Endothelial cell (in vitro differentiated cells): Measurements from ENCODE around the gene CMTM2. TPM values are rescaled to one million over a fixed set of nuclear protein-coding genes. Genes with fewer than 3 reads are reported as not detected.
"Not testable (repeated sequence)": the region's sequence is repeated elsewhere in the genome, so short reads cannot be mapped to it uniquely, and the experiment has no call there.

ENCODE experiments used
- DNase-seq: peaks from one replicate; pipeline ENCODE4 v3.0.0; 2021; ENCODE audit warnings: low spot score
- H3K27ac Mint-ChIP-seq: one replicate; pipeline ENCODE4 v1.8.0; 2021; ENCODE audit warnings: mixed read lengths, inconsistent platforms; ENCODE audit not compliant: unreplicated experiment
- H3K27me3 Mint-ChIP-seq: one replicate; pipeline ENCODE4 v1.8.0; 2021; ENCODE audit warnings: mild to moderate bottlenecking, moderate library complexity, mixed read lengths, inconsistent platforms; ENCODE audit not compliant: unreplicated experiment
- H3K36me3 Mint-ChIP-seq: one replicate; pipeline ENCODE4 v1.8.0; 2021; ENCODE audit warnings: mild to moderate bottlenecking, low read depth, mixed read lengths, inconsistent platforms; ENCODE audit not compliant: unreplicated experiment
- H3K4me1 Mint-ChIP-seq: one replicate; pipeline ENCODE4 v1.8.0; 2021; ENCODE audit warnings: mild to moderate bottlenecking, mixed read lengths, inconsistent platforms; ENCODE audit not compliant: unreplicated experiment
- H3K4me3 Mint-ChIP-seq: one replicate; pipeline ENCODE4 v1.8.0; 2021; ENCODE audit warnings: mild to moderate bottlenecking, mixed read lengths, inconsistent platforms; ENCODE audit not compliant: unreplicated experiment
- H3K9me3 Mint-ChIP-seq: one replicate; pipeline ENCODE4 v1.8.0; 2021; ENCODE audit warnings: mixed read lengths, inconsistent platforms; ENCODE audit not compliant: unreplicated experiment
- total RNA-seq: library from RNA; stranded (reverse); fragmentation: NEBNext Ultra II Directional; extraction: Animal tissue kit (Norgen Biotek cat#: 25700); gene quantifications from one replicate; pipeline ENCODE4 v1.2.1, GENCODE V29; 2021; ENCODE audit not compliant: unreplicated experiment
- TF ChIP-seq, protein P1 (sequence below): fragments of 200-600 bp; sonication (generic); IDR thresholded peaks from one replicate; pipeline ENCODE4 v1.5.0; 2021; ENCODE audit warnings: antibody characterized with exemption; ENCODE audit not compliant: unreplicated experiment

The CMTM2 gene
- total RNA-seq, 1 donor from 2014 or later: 2.1 TPM

DNA sequence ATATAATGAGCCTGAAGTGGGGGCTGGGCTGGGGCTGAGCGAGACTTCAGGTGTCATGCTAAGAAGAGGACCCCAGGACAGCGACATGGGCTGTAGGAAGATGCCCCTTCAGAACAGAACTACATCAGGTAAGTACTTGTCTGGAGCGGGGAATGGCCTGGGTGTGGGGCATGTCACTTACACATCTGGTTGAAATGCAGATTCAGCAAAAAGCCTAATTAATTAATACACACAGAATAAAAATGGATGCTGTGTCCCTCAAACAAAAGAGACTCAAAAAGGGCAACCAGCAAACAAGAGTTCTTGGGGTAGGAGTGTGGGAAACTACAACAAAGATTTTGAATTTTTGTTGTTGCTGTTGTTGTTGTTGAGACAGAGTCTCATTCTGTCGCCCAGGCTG is 11.8 kb downstream of the CMTM2 start:
- TF ChIP-seq, protein P1, sequence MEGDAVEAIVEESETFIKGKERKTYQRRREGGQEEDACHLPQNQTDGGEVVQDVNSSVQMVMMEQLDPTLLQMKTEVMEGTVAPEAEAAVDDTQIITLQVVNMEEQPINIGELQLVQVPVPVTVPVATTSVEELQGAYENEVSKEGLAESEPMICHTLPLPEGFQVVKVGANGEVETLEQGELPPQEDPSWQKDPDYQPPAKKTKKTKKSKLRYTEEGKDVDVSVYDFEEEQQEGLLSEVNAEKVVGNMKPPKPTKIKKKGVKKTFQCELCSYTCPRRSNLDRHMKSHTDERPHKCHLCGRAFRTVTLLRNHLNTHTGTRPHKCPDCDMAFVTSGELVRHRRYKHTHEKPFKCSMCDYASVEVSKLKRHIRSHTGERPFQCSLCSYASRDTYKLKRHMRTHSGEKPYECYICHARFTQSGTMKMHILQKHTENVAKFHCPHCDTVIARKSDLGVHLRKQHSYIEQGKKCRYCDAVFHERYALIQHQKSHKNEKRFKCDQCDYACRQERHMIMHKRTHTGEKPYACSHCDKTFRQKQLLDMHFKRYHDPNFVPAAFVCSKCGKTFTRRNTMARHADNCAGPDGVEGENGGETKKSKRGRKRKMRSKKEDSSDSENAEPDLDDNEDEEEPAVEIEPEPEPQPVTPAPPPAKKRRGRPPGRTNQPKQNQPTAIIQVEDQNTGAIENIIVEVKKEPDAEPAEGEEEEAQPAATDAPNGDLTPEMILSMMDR: no peak
- no peak for DNase-seq
- Mint-ChIP-seq H3K27ac (no peak overlapping the region), H3K36me3 (no peaks in the 10 kb centered on the region), H3K9me3 (no peaks in the 10 kb centered on the region), H3K4me3 (no peak overlapping the region), H3K27me3 (peaks cover 7% of the 10 kb centered on the region), H3K4me1 (peaks cover 27% of the 10 kb centered on the region)

DNA sequence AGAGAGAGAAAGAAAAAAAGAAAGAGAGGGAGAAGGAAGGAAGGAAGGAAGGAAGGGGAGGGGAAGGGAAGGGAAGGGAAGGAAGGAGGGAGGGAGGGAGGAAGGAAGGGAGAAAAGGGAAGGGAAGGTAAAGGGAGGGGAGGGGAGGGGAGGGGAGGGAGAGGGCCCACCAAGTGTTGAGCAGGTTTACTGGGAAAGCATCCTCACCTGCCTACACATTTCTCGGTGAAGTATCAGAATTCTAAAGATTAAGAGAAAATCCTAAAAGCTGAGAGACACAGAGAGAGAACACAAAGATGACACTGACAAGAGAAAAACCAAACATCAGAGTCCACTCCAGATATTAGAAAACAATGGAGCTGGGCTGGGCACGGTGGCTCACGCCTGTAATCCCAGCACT is 13.0 kb downstream of the CMTM2 start:
- peaks cover 16% of the 10 kb centered on the region for H3K4me1 Mint-ChIP-seq
- H3K27ac Mint-ChIP-seq: no peak overlapping the region

DNA sequence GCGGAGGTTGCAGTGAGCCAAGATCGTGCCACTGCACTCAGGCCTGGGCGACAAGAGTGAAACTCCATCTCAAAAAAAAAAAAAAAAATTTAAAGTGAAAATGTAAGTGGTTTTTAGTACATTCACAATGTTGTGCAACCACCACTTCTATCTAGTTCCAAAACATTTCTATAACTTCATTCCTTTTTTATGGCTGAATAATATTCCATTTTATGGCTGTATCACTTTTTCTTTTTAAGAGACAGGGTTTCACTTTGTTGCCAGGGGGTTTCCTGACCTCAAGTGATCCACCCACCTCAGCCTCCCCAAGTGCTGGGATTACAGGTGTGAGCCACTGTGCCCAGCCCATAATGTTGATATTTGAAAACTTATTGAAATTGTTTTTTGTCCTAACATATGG is 13.6 kb downstream of the CMTM2 start:
- H3K27ac Mint-ChIP-seq: no peak overlapping the region
- no peaks in the 10 kb centered on the region for H3K9me3 Mint-ChIP-seq
- H3K36me3 Mint-ChIP-seq: no peaks in the 10 kb centered on the region
- TF ChIP-seq, protein P1: no peak
- H3K4me3 Mint-ChIP-seq: no peak overlapping the region
- peaks cover 10% of the 10 kb centered on the region for H3K4me1 Mint-ChIP-seq
- no peak for DNase-seq
- H3K27me3 Mint-ChIP-seq: peaks cover 2% of the 10 kb centered on the region

More for the DNA sequence above, 13.0 kb downstream of the CMTM2 start:
- no peak for DNase-seq
- Mint-ChIP-seq H3K9me3 (no peaks in the 10 kb centered on the region), H3K27me3 (peaks cover 5% of the 10 kb centered on the region), H3K4me3 (no peak overlapping the region), H3K36me3 (no peaks in the 10 kb centered on the region)
- TF ChIP-seq, protein P1: no peak

DNA sequence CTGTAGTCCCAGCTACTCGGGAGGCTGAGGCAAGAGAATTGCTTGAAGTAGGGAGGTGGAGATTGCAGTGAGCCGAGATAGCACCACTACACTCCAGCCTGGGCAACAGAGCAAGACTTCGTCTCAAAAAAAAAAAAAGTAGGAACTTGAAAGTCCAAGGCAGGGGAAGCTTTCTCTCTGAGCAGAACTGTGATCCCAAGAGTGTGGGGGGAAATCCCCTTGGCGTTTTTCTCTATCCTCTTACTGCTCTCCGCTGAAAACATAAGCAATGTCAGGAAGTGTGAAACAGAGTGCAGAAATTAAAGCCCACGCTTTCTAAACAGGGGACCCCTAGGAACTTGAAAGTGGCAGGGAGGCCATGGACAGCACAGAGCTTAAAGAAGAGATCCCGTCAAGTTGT is 15.5 kb downstream of the CMTM2 start:
- Mint-ChIP-seq H3K27ac (no peak overlapping the region), H3K9me3 (no peaks in the 10 kb centered on the region), H3K27me3 (no peaks in the 10 kb centered on the region), H3K4me3 (no peak overlapping the region), H3K36me3 (no peaks in the 10 kb centered on the region), H3K4me1 (peaks cover 3% of the 10 kb centered on the region)
- TF ChIP-seq, protein P1: no peak
- no peak for DNase-seq

DNA sequence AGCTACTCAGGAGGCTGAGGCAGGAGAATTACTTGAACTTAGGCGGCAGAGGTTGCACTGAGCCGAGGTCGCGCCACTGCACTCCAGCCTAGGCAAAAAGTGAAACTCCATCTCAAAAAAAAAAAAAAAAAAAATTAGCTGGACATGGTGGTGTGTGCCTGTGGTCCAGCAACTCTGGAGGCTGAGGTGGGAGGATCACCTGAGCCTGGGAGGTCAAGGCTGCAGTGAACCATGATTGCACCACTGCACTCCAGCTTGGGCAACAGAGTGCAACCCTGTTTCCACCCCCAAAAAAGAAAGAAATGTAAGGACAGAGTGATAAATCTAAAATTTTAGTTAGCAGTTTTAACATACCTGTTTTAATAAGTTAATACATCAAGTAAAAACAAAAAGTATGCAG is 17.3 kb downstream of the CMTM2 start:
- not testable (repeated sequence) for H3K4me3 Mint-ChIP-seq, H3K9me3 Mint-ChIP-seq, H3K27ac Mint-ChIP-seq, DNase-seq, H3K4me1 Mint-ChIP-seq, H3K36me3 Mint-ChIP-seq, H3K27me3 Mint-ChIP-seq
